OCI-LY1 (cell line): ENCODE results near the gene OPHN1.

ENCODE experiments used
- H2AFZ ChIP-seq: fragments of 200-600 bp; sonication (generic), shearing (Covaris generic); 2 replicates; pipeline ENCODE4 v1.6.0; 2014; ENCODE audit warnings: antibody characterized with exemption, mild to moderate bottlenecking, low read length
- H3F3A ChIP-seq: fragments of 200-600 bp; sonication (generic), shearing (Covaris generic); 2 replicates; pipeline ENCODE4 v1.6.0; 2014; ENCODE audit warnings: mild to moderate bottlenecking, antibody characterized with exemption, low read length, moderate library complexity; ENCODE audit not compliant: insufficient read depth
- H3K27ac ChIP-seq: fragments of 200-600 bp; sonication (generic); 2 replicates; pipeline ENCODE4 v1.5.1; 2014; ENCODE audit warnings: low read length, mixed run types, mild to moderate bottlenecking, low read depth; ENCODE audit not compliant: poor library complexity, severe bottlenecking
- H3K27me3 ChIP-seq: fragments of 200-600 bp; sonication (generic); 2 replicates; pipeline ENCODE4 v1.6.0; 2014; ENCODE audit warnings: antibody characterized with exemption, mild to moderate bottlenecking, low read length, moderate library complexity; ENCODE audit not compliant: insufficient read depth
- H3K36me3 ChIP-seq: fragments of 200-600 bp; sonication (generic); 2 replicates; pipeline ENCODE4 v1.6.1; 2014; ENCODE audit warnings: mild to moderate bottlenecking, antibody characterized with exemption, low read length, moderate library complexity, mixed read lengths; ENCODE audit not compliant: insufficient read depth
- H3K4me1 ChIP-seq: fragments of 200-600 bp; sonication (generic); 2 replicates; pipeline ENCODE4 v1.5.1; 2014; ENCODE audit warnings: mild to moderate bottlenecking, low read length, moderate library complexity; ENCODE audit not compliant: insufficient read depth, severe bottlenecking
- H3K4me2 ChIP-seq: fragments of 200-600 bp; sonication (generic), shearing (Covaris generic); 2 replicates; pipeline ENCODE4 v1.6.1; 2014; ENCODE audit warnings: low read length
- H3K4me3 ChIP-seq: fragments of 200-600 bp; sonication (generic); 2 replicates; pipeline ENCODE4 v1.5.1; 2014; ENCODE audit warnings: low read length, low read depth, mild to moderate bottlenecking, mixed read lengths; ENCODE audit not compliant: poor library complexity, severe bottlenecking
- H3K79me2 ChIP-seq: fragments of 200-600 bp; shearing (Covaris generic); 2 replicates; pipeline ENCODE4 v1.6.1; 2016; ENCODE audit warnings: mixed run types, low read length, mixed read lengths; ENCODE audit not compliant: insufficient read depth
- H3K9ac ChIP-seq: fragments of 200-600 bp; sonication (generic), shearing (Covaris generic); 2 replicates; pipeline ENCODE4 v1.6.1; 2014; ENCODE audit warnings: mild to moderate bottlenecking, low read length, mixed read lengths
- H3K9me2 ChIP-seq: fragments of 200-600 bp; sonication (generic), shearing (Covaris generic); 2 replicates; pipeline ENCODE4 v1.6.1; 2014; ENCODE audit warnings: low read depth, mild to moderate bottlenecking, low read length, mixed read lengths
- H3K9me3 ChIP-seq: fragments of 200-600 bp; shearing (Covaris generic); 2 replicates; pipeline ENCODE4 v1.6.1; 2014; ENCODE audit warnings: low read length, mixed read lengths
- H4K20me1 ChIP-seq: fragments of 200-600 bp; sonication (generic), shearing (Covaris generic); 2 replicates; pipeline ENCODE4 v1.6.0; 2016; ENCODE audit warnings: mild to moderate bottlenecking, low read length; ENCODE audit not compliant: insufficient read depth
- CTCF ChIP-seq: fragments of 200-600 bp; sonication (generic), shearing (Covaris generic); IDR thresholded peaks from 2 replicates; pipeline ENCODE4 v1.5.1; 2017; ENCODE audit warnings: mild to moderate bottlenecking, antibody characterized with exemption, low read length, moderate library complexity, mixed read lengths
- EZH2 ChIP-seq: fragments of 200-600 bp; sonication (generic), shearing (Covaris generic); IDR thresholded peaks from 2 replicates; pipeline ENCODE4 v1.8.0; 2017; ENCODE audit warnings: borderline replicate concordance, mixed run types, mild to moderate bottlenecking, antibody characterized with exemption, low read length, moderate library complexity, mixed read lengths

OPHN1 gene

GRCh38 chrX:68183612-68184214 lies 249.6 kb downstream of the OPHN1 start:
- TF ChIP-seq CTCF (no peak), EZH2 (no peak)
- H3K4me2 ChIP-seq: no peak overlapping the region

DNA sequence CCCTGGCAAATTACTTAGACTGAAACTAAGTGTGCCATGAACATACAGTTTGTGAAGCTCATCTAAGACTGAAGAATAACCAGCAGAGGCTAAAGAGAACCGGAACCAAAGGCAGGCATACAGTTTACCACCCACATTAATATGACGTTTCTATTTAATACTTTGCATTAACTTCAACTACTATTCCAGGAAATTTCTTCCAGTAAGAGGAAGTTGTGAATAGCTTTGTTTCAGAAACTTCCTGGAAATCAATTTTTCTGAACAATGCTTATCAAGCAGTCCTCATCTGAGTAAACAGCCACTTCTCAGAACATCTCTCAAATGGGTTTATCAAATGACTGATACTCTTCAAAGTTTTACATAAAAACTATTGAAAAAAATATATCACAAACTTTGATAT lies 252.7 kb downstream of the OPHN1 start:
- Histone ChIP-seq H2AFZ (no peak overlapping the region), H3K27ac (no peak overlapping the region), H3K9ac (no peak overlapping the region), H3K9me3 (no peaks in the 10 kb centered on the region), H3F3A (no peaks in the 10 kb centered on the region), H3K4me1 (no peaks in the 10 kb centered on the region), H3K36me3 (no peaks in the 10 kb centered on the region), H4K20me1 (no peaks in the 10 kb centered on the region), H3K9me2 (no peaks in the 10 kb centered on the region), H3K4me2 (no peak overlapping the region), H3K4me3 (no peak overlapping the region), H3K27me3 (no peaks in the 10 kb centered on the region), H3K79me2 (no peaks in the 10 kb centered on the region)
- TF ChIP-seq EZH2: no peak
- TF ChIP-seq CTCF: no peak

More at GRCh38 chrX:68183612-68184214, 249.6 kb downstream of the OPHN1 start:
- H3K79me2 ChIP-seq: no peaks in the 10 kb centered on the region
- no peaks in the 10 kb centered on the region for H3K9me2 ChIP-seq
- H3K36me3 ChIP-seq: no peaks in the 10 kb centered on the region
- no peak overlapping the region for H3K27ac ChIP-seq
- no peak overlapping the region for H3K9ac ChIP-seq
- H3K9me3 ChIP-seq: no peaks in the 10 kb centered on the region
- no peak overlapping the region for H2AFZ ChIP-seq
- no peaks in the 10 kb centered on the region for H3K4me1 ChIP-seq
- H3K27me3 ChIP-seq: no peaks in the 10 kb centered on the region
- H4K20me1 ChIP-seq: no peaks in the 10 kb centered on the region
- no peak overlapping the region for H3K4me3 ChIP-seq
- H3F3A ChIP-seq: no peaks in the 10 kb centered on the region

DNA sequence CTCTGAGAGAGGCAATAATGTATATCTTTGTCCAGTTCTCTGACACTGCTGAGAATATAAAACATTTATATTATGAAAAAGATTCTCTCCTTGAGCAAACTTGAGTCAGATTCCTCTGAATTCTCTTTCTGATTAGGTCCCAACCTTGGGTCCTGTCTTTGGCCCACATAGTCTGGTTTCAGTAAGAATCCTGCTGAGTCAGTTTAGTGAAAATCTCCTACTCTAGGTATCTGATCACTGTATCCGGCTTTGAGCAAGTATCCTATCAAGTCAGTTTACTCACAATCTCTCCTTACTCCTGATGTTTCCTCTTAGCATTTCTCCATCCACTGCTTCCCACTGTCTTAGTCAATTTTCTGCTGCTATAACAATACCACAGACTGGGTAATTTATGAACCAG lies 253.9 kb downstream of the OPHN1 start:
- no peak overlapping the region for H2AFZ ChIP-seq
- no peak overlapping the region for H3K27ac ChIP-seq
- TF ChIP-seq CTCF (no peak), EZH2 (no peak)
- H3K9ac ChIP-seq: no peak overlapping the region
- no peaks in the 10 kb centered on the region for H3F3A ChIP-seq
- H3K79me2 ChIP-seq: no peaks in the 10 kb centered on the region
- H4K20me1 ChIP-seq: no peaks in the 10 kb centered on the region
- no peak overlapping the region for H3K4me2 ChIP-seq
- no peaks in the 10 kb centered on the region for H3K27me3 ChIP-seq
- no peaks in the 10 kb centered on the region for H3K9me2 ChIP-seq
- H3K9me3 ChIP-seq: no peaks in the 10 kb centered on the region
- H3K4me3 ChIP-seq: no peak overlapping the region
- H3K36me3 ChIP-seq: no peaks in the 10 kb centered on the region
- H3K4me1 ChIP-seq: no peaks in the 10 kb centered on the region
